Osteocyte (in vitro differentiated cells): ENCODE measurements around the gene SLC1A4. TPM values are rescaled to one million over a fixed set of nuclear protein-coding genes. Genes with fewer than 3 reads are reported as not detected.

Source experiments
- DNase-seq: peaks from one replicate; pipeline ENCODE4 v3.0.0; 2021; ENCODE audit warnings: mixed read lengths; ENCODE audit not compliant: unreplicated experiment; ENCODE audit errors: extremely low spot score
- H3K27ac Mint-ChIP-seq: one replicate; pipeline ENCODE4 v1.8.0; 2021; ENCODE audit warnings: mild to moderate bottlenecking, mixed read lengths; ENCODE audit not compliant: unreplicated experiment
- H3K27me3 Mint-ChIP-seq: one replicate; pipeline ENCODE4 v1.8.0; 2021; ENCODE audit warnings: mixed read lengths; ENCODE audit not compliant: unreplicated experiment
- H3K36me3 Mint-ChIP-seq: one replicate; pipeline ENCODE4 v1.8.0; 2021; ENCODE audit warnings: mixed read lengths; ENCODE audit not compliant: unreplicated experiment
- H3K4me1 Mint-ChIP-seq: one replicate; pipeline ENCODE4 v1.8.0; 2021; ENCODE audit warnings: mixed read lengths; ENCODE audit not compliant: unreplicated experiment
- H3K4me3 Mint-ChIP-seq: one replicate; pipeline ENCODE4 v1.8.0; 2021; ENCODE audit warnings: mild to moderate bottlenecking, moderate library complexity, mixed read lengths; ENCODE audit not compliant: unreplicated experiment
- H3K9me3 Mint-ChIP-seq: one replicate; pipeline ENCODE4 v1.8.0; 2021; ENCODE audit warnings: mixed read lengths; ENCODE audit not compliant: unreplicated experiment
- CTCF ChIP-seq: fragments of 200-600 bp; sonication (generic); IDR thresholded peaks from 2 replicates; pipeline ENCODE4 v1.5.0; 2021; ENCODE audit warnings: antibody characterized with exemption, mild to moderate bottlenecking, moderate library complexity
- total RNA-seq: library from RNA; stranded (reverse); gene quantifications from 2 replicates; pipeline ENCODE4 v1.2.1, GENCODE V29; 2021

Gene SLC1A4
- total RNA-seq, 1 donor from 2014 or later = 78.7 TPM

GRCh38 chr2:64944484-64944883, 44.7 kb upstream of the SLC1A4 start:
- H3K9me3 Mint-ChIP-seq = no peaks in the 10 kb centered on the region
- no peak for DNase-seq
- H3K36me3 Mint-ChIP-seq = no peaks in the 10 kb centered on the region
- H3K27me3 Mint-ChIP-seq = no peaks in the 10 kb centered on the region
- no peak overlapping the region for H3K4me3 Mint-ChIP-seq
- no peak overlapping the region for H3K27ac Mint-ChIP-seq
- H3K4me1 Mint-ChIP-seq = peaks cover 14% of the 10 kb centered on the region
- no peak for TF ChIP-seq CTCF

GRCh38 chr2:64945973-64946768, 43.0 kb upstream of the SLC1A4 start:
- DNase-seq = no peak
- no peak for TF ChIP-seq CTCF
- peaks cover 21% of the 10 kb centered on the region for H3K4me1 Mint-ChIP-seq
- no peak overlapping the region for H3K4me3 Mint-ChIP-seq
- no peaks in the 10 kb centered on the region for H3K36me3 Mint-ChIP-seq
- H3K27me3 Mint-ChIP-seq = no peaks in the 10 kb centered on the region
- H3K9me3 Mint-ChIP-seq = no peaks in the 10 kb centered on the region
- H3K27ac Mint-ChIP-seq = no peak overlapping the region

GRCh38 chr2:64946769-64947247, 42.4 kb upstream of the SLC1A4 start:
- Mint-ChIP-seq H3K36me3 (no peaks in the 10 kb centered on the region), H3K27ac (no peak overlapping the region), H3K27me3 (no peaks in the 10 kb centered on the region), H3K9me3 (no peaks in the 10 kb centered on the region), H3K4me1 (peaks cover 27% of the 10 kb centered on the region), H3K4me3 (no peak overlapping the region)
- TF ChIP-seq CTCF = no peak
- no peak for DNase-seq

- H3K4me3 Mint-ChIP-seq = no peak overlapping the region
- no peaks in the 10 kb centered on the region for H3K27me3 Mint-ChIP-seq
- H3K36me3 Mint-ChIP-seq = no peaks in the 10 kb centered on the region
- H3K27ac Mint-ChIP-seq = no peak overlapping the region
- peaks cover 34% of the 10 kb centered on the region for H3K4me1 Mint-ChIP-seq
- H3K9me3 Mint-ChIP-seq = no peaks in the 10 kb centered on the region
- TF ChIP-seq CTCF = no peak
- no peak for DNase-seq
Observed at GRCh38 chr2:64947885-64948284, 41.3 kb upstream of the SLC1A4 start.

GRCh38 chr2:64950226-64951160, 38.7 kb upstream of the SLC1A4 start:
- Mint-ChIP-seq H3K27ac (no peak overlapping the region), H3K27me3 (no peaks in the 10 kb centered on the region), H3K4me1 (peaks cover 41% of the 10 kb centered on the region), H3K4me3 (no peak overlapping the region), H3K9me3 (no peaks in the 10 kb centered on the region), H3K36me3 (no peaks in the 10 kb centered on the region)
- no peak for DNase-seq
- no peak for TF ChIP-seq CTCF
